Stimulated activated CD4-positive, alpha-beta T cell treated with anti-CD3 and anti-CD28 coated beads, TNF-alpha, amount 100 ng/mL, for 4 hours (primary cell): Measurements from ENCODE around the gene SMCHD1.

Source experiments
- DNase-seq, 3 experiments: peaks; one replicate each; pipeline ENCODE4 v3.0.0-alpha.2; 2020; ENCODE audit warnings: low read depth in 3 of 3

SMCHD1 gene

GRCh38 chr18:2655178-2655953 is at the start of gene SMCHD1:
Gene SMCHD1, plus strand, starts transcription at chr18:2655726. Its CDS starts 350 bp downstream, at chr18:2656076.
- DNase-seq, result peak; percentile 84 to 89 (median 87)

GRCh38 chr18:2606335-2606734 is 49.2 kb upstream of the SMCHD1 start:
- DNase-seq, result no peak

GRCh38 chr18:2609604-2610003 is 45.9 kb upstream of the SMCHD1 start:
- DNase-seq, result no peak

- DNase-seq, result no peak
Observed at GRCh38 chr18:2610549-2610948, 45.0 kb upstream of the SMCHD1 start.

- no peak for DNase-seq
Observed at GRCh38 chr18:2612996-2613395, 42.5 kb upstream of the SMCHD1 start.

- DNase-seq, result no peak
Observed at GRCh38 chr18:2617401-2617998, 38.0 kb upstream of the SMCHD1 start.

GRCh38 chr18:2618009-2618408 is 37.5 kb upstream of the SMCHD1 start:
- DNase-seq, result no peak

- DNase-seq, result no peak
Observed at GRCh38 chr18:2625217-2625616, 30.3 kb upstream of the SMCHD1 start.

- DNase-seq, result no peak
Observed at GRCh38 chr18:2627821-2628276, 27.7 kb upstream of the SMCHD1 start.

GRCh38 chr18:2629003-2629402 is 26.5 kb upstream of the SMCHD1 start:
- no peak for DNase-seq

GRCh38 chr18:2635586-2635985 is 19.9 kb upstream of the SMCHD1 start:
- DNase-seq, result no peak

- no peak for DNase-seq
Observed at GRCh38 chr18:2636126-2636631, 19.3 kb upstream of the SMCHD1 start.

- DNase-seq, result no peak
Observed at GRCh38 chr18:2641638-2642037, 13.9 kb upstream of the SMCHD1 start.

- no peak for DNase-seq
Observed at GRCh38 chr18:2642771-2643170, 12.8 kb upstream of the SMCHD1 start.

- no peak for DNase-seq
Observed at GRCh38 chr18:2644535-2644934, 11.0 kb upstream of the SMCHD1 start.

GRCh38 chr18:2651981-2652380 is 3.5 kb upstream of the SMCHD1 start:
- DNase-seq, result no peak

GRCh38 chr18:2653467-2653866 is 2.1 kb upstream of the SMCHD1 start:
- DNase-seq, result no peak

GRCh38 chr18:2654169-2654927 is 1.2 kb upstream of the SMCHD1 start:
- no peak for DNase-seq

- DNase-seq, result peak in 2 of 3 experiments; percentile 69 to 74
Observed at GRCh38 chr18:2654928-2655177, 673 bp upstream of the SMCHD1 start.

- DNase-seq, result no peak
Observed at GRCh38 chr18:2655954-2656236, 369 bp downstream of the SMCHD1 start.

- peak; percentile 22 to 31 (median 25) for DNase-seq
Observed at GRCh38 chr18:2656237-2656980, 883 bp downstream of the SMCHD1 start.

GRCh38 chr18:2656981-2657512 is 1.5 kb downstream of the SMCHD1 start:
- no peak for DNase-seq
